Stimulated activated CD4-positive, alpha-beta T cell treated with anti-CD3 and anti-CD28 coated beads, Interleukin-2, amount 100 ng/mL, for 24 hours (primary cell): ENCODE data around the gene XIRP1.
"Not testable (repeated sequence)": the region's sequence is repeated elsewhere in the genome, so short reads cannot be mapped to it uniquely, and the experiment has no call there.

Experiments
- DNase-seq, 2 donors: peaks; one replicate each; pipeline ENCODE4 v3.0.0-alpha.2; 2020

The XIRP1 gene

GRCh38 chr3:39192490-39193092, at the start of gene XIRP1:
XIRP1 (minus strand) TSS chr3:39192595; CDS start chr3:39189445, 3,150 bp downstream.
- DNase-seq = peak; percentile 33 to 39

GRCh38 chr3:39241561-39241960, 49.2 kb upstream of the XIRP1 start:
- DNase-seq = no peak

- DNase-seq = no peak
Observed at GRCh38 chr3:39237027-39237426, 44.6 kb upstream of the XIRP1 start.

GRCh38 chr3:39234651-39235050, 42.3 kb upstream of the XIRP1 start:
- no peak for DNase-seq

- DNase-seq = no peak
Observed at GRCh38 chr3:39232859-39233258, 40.5 kb upstream of the XIRP1 start.

GRCh38 chr3:39230453-39230852, 38.1 kb upstream of the XIRP1 start:
- DNase-seq = no peak

- DNase-seq = no peak
Observed at GRCh38 chr3:39228496-39228895, 36.1 kb upstream of the XIRP1 start.

GRCh38 chr3:39227596-39227995, 35.2 kb upstream of the XIRP1 start:
- DNase-seq = not testable (repeated sequence)

GRCh38 chr3:39226106-39226741, 33.8 kb upstream of the XIRP1 start:
- DNase-seq = no peak

- no peak for DNase-seq
Observed at GRCh38 chr3:39224288-39224687, 31.9 kb upstream of the XIRP1 start.

- DNase-seq = no peak
Observed at GRCh38 chr3:39222939-39223338, 30.5 kb upstream of the XIRP1 start.

GRCh38 chr3:39222462-39222861, 30.1 kb upstream of the XIRP1 start:
- DNase-seq = no peak

- DNase-seq = no peak
Observed at GRCh38 chr3:39221141-39221530, 28.7 kb upstream of the XIRP1 start.

- no peak for DNase-seq
Observed at GRCh38 chr3:39220407-39221140, 28.2 kb upstream of the XIRP1 start.

- no peak for DNase-seq
Observed at GRCh38 chr3:39219702-39220101, 27.3 kb upstream of the XIRP1 start.

GRCh38 chr3:39216176-39216790, 23.9 kb upstream of the XIRP1 start:
- no peak for DNase-seq

GRCh38 chr3:39213613-39214012, 21.2 kb upstream of the XIRP1 start:
- no peak for DNase-seq

- DNase-seq = no peak
Observed at GRCh38 chr3:39212665-39213064, 20.3 kb upstream of the XIRP1 start.

- DNase-seq = no peak
Observed at GRCh38 chr3:39211332-39212130, 19.1 kb upstream of the XIRP1 start.

GRCh38 chr3:39210078-39210477, 17.7 kb upstream of the XIRP1 start:
- DNase-seq = no peak

GRCh38 chr3:39209329-39209970, 17.1 kb upstream of the XIRP1 start:
- no peak for DNase-seq

GRCh38 chr3:39208463-39209055, 16.2 kb upstream of the XIRP1 start:
- DNase-seq = peak; percentile 39 to 48
